ENCODE data around the gene MRPL22.

MRPL22 gene

DNA sequence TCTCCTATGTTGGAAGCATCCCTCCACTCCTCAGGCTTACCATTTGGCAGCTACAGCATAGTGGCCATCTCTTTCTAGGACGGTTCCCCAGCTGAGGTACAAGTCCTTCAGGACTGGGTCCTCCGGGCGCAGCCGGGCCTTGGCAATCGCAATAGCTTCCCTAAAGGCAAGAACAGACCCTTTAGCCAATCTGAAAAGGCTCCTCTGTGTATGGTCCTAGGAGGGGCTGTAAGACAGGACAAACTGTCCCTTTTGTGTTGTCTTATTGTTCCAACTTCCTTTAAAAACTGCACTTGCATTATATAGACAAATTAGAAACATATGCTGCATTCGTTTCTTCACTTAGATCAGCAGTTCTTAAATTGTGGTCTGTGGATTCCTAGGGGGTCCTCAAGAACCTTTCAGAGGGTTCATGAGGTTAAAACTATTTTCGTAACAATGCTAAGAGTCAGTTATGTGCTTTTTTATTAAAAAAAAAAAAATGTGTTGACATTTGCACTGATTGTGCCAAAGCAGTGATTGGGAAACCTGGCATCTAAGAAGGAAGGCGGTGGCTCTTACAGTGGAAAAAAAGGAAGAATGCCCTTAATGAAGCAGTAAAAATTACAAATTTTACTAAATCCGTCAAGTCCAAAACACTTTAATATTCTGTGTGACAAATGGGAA lies 41.6 kb upstream of the MRPL22 start:
- Histone ChIP-seq H3K79me2 (ENCODE audit: insufficient read depth, low read length) (no peaks in the 10 kb centered on the region), H3K27ac (ENCODE audit: low read length) (no peak overlapping the region), H3K36me3 (ENCODE audit: insufficient read depth, low read length) (peaks cover 88% of the 10 kb centered on the region), H3K4me3 (ENCODE audit: low read depth in 1 of 2, low read length in 2 of 2) (no peak overlapping the region), H4K20me1 (ENCODE audit: insufficient read depth, low read length) (no peaks in the 10 kb centered on the region), H2AFZ (ENCODE audit: low read depth, low read length) (no peak overlapping the region), H3K4me2 (ENCODE audit: insufficient read depth, low read length) (no peak overlapping the region), H3K4me1 (ENCODE audit: insufficient read depth, low read length) (no peaks in the 10 kb centered on the region), H3K9me3 (ENCODE audit: insufficient read depth, low read length, severe bottlenecking) (no peaks in the 10 kb centered on the region), H3K27me3 (ENCODE audit: insufficient read depth, low read length, poor library complexity) (no peaks in the 10 kb centered on the region), H3K9ac (ENCODE audit: low read depth, low read length) (no peak overlapping the region)
- TF ChIP-seq EZH2 (IDR thresholded peaks at IDR 0.05; ENCODE audit: borderline replicate concordance, low read depth, low read length, severe bottlenecking) (no peak), CTCF (IDR thresholded peaks at IDR 0.05; ENCODE audit: borderline replicate concordance, extremely low read depth, low read length, poor library complexity, severe bottlenecking) (no peak)
- no peak for DNase-seq
- no peak for ATAC-seq (ENCODE audit: insufficient read depth, low read depth)

GRCh38 chr5:154900066-154900465 lies 40.8 kb upstream of the MRPL22 start:
- peaks cover 92% of the 10 kb centered on the region for H3K36me3 ChIP-seq (ENCODE audit: insufficient read depth, low read length)
- H3K27ac ChIP-seq (ENCODE audit: low read length) = no peak overlapping the region
- DNase-seq = no peak
- H2AFZ ChIP-seq (ENCODE audit: low read depth, low read length) = no peak overlapping the region
- ATAC-seq (ENCODE audit: insufficient read depth, low read depth) = no peak
- H3K9ac ChIP-seq (ENCODE audit: low read depth, low read length) = no peak overlapping the region
- no peaks in the 10 kb centered on the region for H3K27me3 ChIP-seq (ENCODE audit: insufficient read depth, low read length, poor library complexity)
- H3K9me3 ChIP-seq (ENCODE audit: insufficient read depth, low read length, severe bottlenecking) = no peaks in the 10 kb centered on the region
- H3K79me2 ChIP-seq (ENCODE audit: insufficient read depth, low read length) = no peaks in the 10 kb centered on the region
- H3K4me3 ChIP-seq (ENCODE audit: low read depth in 1 of 2, low read length in 2 of 2) = no peak overlapping the region
- H3K4me2 ChIP-seq (ENCODE audit: insufficient read depth, low read length) = no peak overlapping the region
- no peaks in the 10 kb centered on the region for H4K20me1 ChIP-seq (ENCODE audit: insufficient read depth, low read length)
- no peak for TF ChIP-seq EZH2 (IDR thresholded peaks at IDR 0.05; ENCODE audit: borderline replicate concordance, low read depth, low read length, severe bottlenecking)
- TF ChIP-seq CTCF (IDR thresholded peaks at IDR 0.05; ENCODE audit: borderline replicate concordance, extremely low read depth, low read length, poor library complexity, severe bottlenecking) = no peak
- no peaks in the 10 kb centered on the region for H3K4me1 ChIP-seq (ENCODE audit: insufficient read depth, low read length)

DNA sequence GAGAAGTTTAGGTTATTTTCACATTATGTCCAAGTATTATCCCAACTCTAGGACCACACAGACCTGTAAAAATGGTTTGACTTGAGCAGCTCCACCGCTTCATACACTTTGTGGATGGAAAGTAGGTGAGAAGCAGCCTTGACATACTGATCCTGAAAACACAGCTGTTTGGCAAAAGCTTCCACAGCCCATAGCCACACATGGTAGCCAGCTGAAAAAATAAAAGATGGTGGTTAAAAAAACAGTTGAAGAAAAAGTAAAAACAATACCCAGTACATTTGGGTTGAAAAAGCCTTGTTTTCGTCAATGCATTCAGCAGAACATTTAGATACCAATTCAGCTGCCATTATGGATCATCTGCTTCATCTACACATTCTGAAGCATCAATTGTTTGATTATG lies 39.6 kb upstream of the MRPL22 start:
- no peaks in the 10 kb centered on the region for H3K9me3 ChIP-seq (ENCODE audit: insufficient read depth, low read length, severe bottlenecking)
- no peak overlapping the region for H3K4me3 ChIP-seq (ENCODE audit: low read depth in 1 of 2, low read length in 2 of 2)
- H3K27ac ChIP-seq (ENCODE audit: low read length) = no peak overlapping the region
- H4K20me1 ChIP-seq (ENCODE audit: insufficient read depth, low read length) = no peaks in the 10 kb centered on the region
- H3K4me1 ChIP-seq (ENCODE audit: insufficient read depth, low read length) = no peaks in the 10 kb centered on the region
- no peaks in the 10 kb centered on the region for H3K27me3 ChIP-seq (ENCODE audit: insufficient read depth, low read length, poor library complexity)
- no peaks in the 10 kb centered on the region for H3K79me2 ChIP-seq (ENCODE audit: insufficient read depth, low read length)
- no peak for DNase-seq
- TF ChIP-seq CTCF (IDR thresholded peaks at IDR 0.05; ENCODE audit: borderline replicate concordance, extremely low read depth, low read length, poor library complexity, severe bottlenecking) = no peak
- TF ChIP-seq EZH2 (IDR thresholded peaks at IDR 0.05; ENCODE audit: borderline replicate concordance, low read depth, low read length, severe bottlenecking) = no peak
- H3K36me3 ChIP-seq (ENCODE audit: insufficient read depth, low read length) = peaks cover 91% of the 10 kb centered on the region
- H2AFZ ChIP-seq (ENCODE audit: low read depth, low read length) = no peak overlapping the region
- no peak for ATAC-seq (ENCODE audit: insufficient read depth, low read depth)
- H3K4me2 ChIP-seq (ENCODE audit: insufficient read depth, low read length) = no peak overlapping the region
- no peak overlapping the region for H3K9ac ChIP-seq (ENCODE audit: low read depth, low read length)
